GM19468 (cell line): ENCODE results near the gene RSPO4.

ENCODE experiments used
- ATAC-seq: cut with Tn5 transposase; IDR thresholded peaks from one replicate; pipeline ENCODE4 v1.9.1; 2021; ENCODE audit warnings: mild to moderate bottlenecking, moderate library complexity, moderate number of reproducible peaks; ENCODE audit not compliant: unreplicated experiment; ENCODE audit errors: extremely low read depth

Gene RSPO4

DNA sequence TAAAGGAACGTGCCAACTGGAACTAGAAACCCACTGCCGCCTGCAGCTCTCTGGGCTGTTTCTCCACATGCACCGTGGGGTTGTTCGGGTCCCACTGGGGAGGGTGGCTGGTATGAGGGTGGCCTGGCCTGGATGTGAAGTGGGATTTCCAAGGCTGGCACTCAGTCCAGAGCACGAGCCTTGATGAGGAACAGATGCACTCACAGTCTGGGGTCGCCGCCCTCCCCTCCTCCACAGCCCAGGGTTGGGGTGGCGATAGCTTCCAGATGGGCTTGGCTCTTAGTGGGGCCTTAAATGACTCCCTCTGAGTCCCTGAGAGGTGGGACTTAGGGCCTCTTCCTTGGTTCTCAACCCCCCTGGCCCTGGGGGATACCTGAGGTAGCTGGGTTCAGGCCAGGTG, 55.3 kb downstream of the RSPO4 start:
- ATAC-seq = no peak

DNA sequence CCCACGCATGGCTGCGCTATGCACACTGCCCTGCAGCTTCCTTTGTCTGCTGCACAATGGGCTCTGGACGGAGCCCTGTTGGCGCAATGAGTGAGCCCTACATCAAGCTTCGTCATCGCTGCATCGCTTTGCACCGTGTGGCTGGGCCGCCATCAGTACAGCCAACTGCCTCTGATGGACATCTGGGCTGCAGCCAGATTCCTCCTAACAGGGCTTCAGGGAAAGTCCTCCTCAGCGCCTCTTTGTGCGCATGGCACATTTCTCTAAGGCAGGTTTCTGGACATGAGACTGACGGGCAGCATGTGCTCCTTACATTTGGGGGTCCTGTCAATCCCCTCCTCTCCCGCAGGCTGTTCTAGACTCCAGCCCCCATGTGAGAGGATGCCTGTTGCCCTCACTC, 56.3 kb downstream of the RSPO4 start:
- no peak for ATAC-seq

DNA sequence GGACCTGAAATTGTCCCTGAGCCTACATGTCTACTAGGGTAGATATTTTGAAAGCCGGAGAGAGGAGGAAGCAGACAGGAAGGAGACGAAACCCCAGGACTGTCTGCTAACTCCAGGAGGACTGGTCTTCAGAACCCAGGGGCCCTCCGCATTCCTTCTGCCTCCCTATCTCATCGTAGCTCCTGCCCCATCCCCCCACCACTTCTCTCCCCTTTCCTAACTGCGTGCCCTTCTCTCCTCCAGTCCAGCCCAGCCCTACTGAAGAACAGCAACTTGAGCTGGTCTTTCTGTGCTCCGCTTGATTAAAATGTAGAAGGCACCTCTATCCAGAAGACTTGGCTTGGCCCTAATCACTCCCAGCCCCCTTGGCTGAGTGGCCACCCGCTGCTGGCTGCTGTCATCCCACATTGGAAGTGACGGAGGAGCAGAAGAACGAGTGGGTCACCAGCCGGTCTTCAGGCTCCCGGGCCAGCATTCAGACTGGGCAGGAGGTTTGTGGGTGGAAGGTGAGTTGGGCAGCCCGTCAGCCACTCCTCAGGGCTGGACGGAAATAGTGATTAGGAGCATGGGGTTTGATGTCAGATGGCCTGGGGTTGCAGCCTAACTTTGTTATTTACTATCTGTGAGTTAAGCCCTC, 57.2 kb downstream of the RSPO4 start:
- no peak for ATAC-seq

DNA sequence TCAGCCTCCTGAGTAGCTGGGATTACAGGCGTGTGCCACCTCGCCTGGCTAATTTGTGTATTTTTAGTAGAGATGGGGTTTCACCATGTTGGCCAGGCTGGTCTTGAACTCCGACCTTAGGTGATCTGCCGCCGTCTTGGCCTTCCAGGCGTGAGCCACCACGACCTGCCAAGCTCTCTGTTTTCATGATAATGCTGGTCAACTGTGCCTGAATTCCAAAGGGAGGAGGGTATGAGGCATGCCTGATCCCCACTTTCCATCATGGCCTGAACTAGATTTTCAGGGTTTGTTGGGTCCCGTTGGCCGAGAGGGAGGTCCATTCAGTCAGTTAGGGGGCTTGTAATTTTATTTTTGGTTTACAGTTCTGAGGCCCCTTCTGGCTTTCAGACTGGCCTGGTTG, 58.0 kb downstream of the RSPO4 start:
- no peak for ATAC-seq

DNA sequence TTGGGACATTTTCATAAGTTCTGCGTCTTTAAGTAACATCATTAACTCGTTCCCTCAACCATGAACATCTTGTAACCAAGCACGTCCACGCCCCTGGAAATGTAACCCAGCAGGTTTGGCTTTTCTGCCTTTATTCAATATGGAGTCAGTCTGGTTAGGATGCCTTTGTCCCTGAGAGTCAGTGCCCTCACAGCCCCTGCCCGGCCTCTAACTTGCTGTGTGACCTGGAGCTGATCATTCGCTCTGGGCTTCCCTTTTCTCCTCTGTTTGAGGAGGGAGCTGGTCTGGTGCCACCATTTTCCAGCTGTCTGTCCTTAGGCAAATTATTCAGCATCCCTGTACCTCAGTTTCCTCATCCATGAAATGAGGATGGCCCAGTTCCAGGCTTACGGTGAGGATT, 59.5 kb downstream of the RSPO4 start:
- no peak for ATAC-seq

DNA sequence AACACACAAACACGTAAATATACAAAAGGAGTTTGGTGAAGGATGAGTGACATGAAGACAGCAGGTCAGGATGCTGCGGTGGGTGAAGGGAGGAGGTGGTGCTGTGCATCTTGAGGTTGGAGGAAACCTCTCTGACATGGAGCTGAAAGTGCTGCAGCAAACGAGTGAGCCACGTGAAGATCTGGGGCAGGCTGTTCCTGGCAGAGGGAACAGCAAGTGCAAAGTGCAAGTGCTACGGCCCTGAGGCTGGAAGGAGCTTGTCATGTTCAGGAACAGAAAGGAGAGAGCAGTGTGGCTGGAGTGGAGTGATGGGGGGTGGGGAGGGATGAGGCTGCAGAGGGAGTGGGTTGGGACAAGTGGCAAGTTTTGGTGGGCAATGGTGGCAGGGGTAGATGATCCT, 61.2 kb downstream of the RSPO4 start:
- no peak for ATAC-seq

DNA sequence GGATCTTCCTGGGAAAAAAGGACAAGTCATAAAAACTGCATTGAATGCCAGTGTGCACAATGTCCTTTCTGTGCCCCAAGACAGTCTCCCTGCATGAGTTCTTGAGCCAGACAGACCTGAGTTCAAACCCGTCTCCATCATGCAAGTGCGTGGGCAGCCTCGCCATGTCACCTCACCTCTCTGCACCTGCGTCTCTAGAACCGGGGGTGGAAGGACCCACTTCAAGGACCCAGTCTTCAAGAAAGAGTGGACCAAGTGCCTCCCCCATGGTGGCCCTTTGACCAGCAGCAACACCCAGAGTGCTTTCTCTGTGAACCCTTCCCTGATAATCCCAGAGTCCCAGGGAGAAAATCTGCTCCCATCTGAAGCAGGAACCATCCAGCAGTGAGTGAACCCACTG, 62.5 kb downstream of the RSPO4 start:
- no peak for ATAC-seq

DNA sequence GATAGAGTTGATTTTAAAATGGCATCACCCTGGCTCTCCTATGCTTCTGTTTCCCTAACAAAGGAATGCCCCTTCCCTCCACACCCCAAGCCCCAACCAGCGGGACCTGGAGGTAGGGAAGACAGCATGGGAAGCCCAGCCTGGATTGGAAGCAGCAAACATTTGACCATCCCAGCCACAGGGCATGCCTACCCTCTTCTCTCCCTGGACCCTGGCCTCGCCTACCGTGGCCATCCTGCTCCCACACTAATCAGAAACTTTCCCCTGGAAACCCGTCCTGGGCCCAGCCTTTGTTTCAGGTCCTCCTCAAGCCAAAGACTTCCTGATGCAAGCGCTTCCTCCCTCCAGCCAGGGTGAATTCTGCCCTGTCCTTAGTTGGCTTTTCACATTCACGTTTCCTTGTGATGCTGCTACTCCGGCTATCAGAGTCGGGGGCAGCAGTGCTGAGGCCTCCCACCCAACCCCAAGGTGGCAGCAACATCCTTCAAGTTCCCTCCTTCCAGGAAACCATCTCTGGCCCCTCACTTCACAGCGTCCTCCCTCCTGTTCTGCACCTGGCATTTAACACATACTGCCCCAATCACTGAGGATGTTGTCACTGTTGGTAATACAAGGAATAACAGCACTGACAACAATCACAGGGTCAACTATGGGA, 67.8 kb downstream of the RSPO4 start:
- ATAC-seq = no peak

GRCh38 chr20:933029-933428, 69.1 kb downstream of the RSPO4 start:
- ATAC-seq = no peak

GRCh38 chr20:931401-931800, 70.7 kb downstream of the RSPO4 start:
- ATAC-seq = no peak

GRCh38 chr20:926670-927069, 75.4 kb downstream of the RSPO4 start:
- no peak for ATAC-seq

DNA sequence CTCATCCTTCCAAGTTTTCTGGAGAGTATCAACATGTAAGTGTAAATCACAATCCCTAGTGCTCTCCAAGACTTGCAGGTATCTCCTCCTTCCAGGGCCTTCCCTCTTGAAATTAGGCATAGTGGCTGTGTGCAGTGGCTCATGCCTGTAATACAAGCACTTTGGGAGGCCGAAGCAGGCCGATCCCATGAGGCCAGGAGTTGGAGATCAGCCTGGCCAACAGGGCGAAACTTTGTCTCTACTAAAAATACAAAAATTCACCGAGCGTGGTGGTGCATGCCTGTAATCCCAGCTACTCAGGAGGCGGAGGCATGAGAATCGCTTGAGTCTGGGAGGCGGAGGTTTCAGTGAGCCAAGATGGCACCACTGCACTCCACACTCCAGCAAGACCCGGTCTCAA, 76.6 kb downstream of the RSPO4 start:
- no peak for ATAC-seq

- no peak for ATAC-seq
Observed at GRCh38 chr20:924639-925038, 77.5 kb downstream of the RSPO4 start.

- no peak for ATAC-seq
Observed at GRCh38 chr20:922781-923180, 79.3 kb downstream of the RSPO4 start.

DNA sequence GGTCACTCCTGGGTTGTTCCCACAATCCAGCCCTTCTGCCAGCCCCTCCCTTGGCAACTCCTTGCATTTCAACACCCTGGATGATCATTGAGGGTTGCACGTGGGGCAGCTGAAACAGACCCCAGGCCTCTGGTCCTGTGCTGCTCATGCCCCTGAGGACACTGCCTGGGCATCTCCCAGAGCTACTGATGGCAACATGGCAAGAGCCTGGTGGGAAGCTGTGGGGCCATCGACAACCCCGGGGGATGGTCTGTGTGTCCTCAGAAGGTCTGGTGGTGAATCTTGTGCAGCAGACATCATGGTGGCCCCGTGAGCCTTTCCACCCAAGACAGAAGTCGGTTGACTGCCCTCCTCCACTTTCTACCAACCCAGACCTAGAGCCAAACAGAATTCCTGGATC, 81.0 kb downstream of the RSPO4 start:
- no peak for ATAC-seq

- ATAC-seq = no peak
Observed at GRCh38 chr20:920311-920710, 81.8 kb downstream of the RSPO4 start.

DNA sequence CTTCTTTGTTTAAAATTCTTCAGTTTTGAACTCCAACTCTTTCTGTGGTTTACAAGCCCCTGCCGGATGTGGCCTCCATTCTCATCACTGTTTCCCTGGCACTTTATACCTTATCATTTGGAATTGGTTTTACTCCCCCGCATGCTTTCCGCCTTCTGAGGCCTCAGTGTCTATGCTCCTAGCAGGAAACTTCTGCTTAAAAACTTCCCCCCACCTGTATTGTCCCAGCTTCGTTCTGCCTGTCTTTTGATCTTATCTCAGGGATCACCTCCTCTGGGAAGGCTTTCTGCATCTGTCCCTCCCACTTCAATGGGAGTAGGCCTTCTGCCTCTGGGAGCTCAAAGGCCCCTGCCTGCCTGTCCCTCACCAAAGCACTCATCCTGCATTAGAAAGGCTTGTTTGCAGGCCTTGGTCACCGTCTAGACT, 82.6 kb downstream of the RSPO4 start:
- no peak for ATAC-seq

- ATAC-seq = no peak
Observed at GRCh38 chr20:917416-917815, 84.7 kb downstream of the RSPO4 start.

- no peak for ATAC-seq
Observed at GRCh38 chr20:916825-917224, 85.3 kb downstream of the RSPO4 start.

DNA sequence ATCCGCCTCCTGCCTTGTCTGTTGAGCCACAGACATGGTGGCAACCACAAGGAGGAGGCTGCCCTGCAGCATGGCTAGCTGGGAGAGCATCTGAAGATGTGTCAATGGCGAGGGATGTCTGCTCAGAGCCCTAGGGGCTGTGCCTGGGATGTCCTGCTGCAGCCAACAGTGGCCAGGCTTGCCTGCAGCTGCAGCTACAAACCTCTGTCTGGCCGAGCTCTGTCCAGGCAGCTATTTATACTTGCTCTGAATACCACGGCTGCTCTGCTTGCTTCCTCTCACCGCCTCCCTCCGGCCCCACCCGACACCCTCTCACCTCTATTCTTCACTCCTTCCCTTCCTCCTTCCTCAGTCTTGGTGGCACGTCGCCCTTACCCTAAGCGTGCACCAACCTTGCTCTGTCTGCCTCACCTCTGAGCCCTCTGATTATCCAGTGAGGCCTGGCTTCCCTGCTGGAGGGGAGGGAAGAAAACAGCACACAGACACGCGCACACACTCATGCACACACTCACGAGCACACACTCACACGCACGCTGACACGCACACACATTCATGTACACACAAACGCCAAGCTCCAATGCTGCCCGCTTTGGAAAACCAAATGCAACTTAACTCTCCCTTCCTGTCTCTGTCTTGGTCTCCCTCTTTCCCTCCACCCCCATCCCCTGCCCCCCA, 85.8 kb downstream of the RSPO4 start, which contains the start of gene ANGPT4:
TSS of gene ANGPT4 (minus strand) at position 210 of the 675 bp plus-strand sequence. CDS start at position 90, 120 bp downstream.
- ATAC-seq = no peak

DNA sequence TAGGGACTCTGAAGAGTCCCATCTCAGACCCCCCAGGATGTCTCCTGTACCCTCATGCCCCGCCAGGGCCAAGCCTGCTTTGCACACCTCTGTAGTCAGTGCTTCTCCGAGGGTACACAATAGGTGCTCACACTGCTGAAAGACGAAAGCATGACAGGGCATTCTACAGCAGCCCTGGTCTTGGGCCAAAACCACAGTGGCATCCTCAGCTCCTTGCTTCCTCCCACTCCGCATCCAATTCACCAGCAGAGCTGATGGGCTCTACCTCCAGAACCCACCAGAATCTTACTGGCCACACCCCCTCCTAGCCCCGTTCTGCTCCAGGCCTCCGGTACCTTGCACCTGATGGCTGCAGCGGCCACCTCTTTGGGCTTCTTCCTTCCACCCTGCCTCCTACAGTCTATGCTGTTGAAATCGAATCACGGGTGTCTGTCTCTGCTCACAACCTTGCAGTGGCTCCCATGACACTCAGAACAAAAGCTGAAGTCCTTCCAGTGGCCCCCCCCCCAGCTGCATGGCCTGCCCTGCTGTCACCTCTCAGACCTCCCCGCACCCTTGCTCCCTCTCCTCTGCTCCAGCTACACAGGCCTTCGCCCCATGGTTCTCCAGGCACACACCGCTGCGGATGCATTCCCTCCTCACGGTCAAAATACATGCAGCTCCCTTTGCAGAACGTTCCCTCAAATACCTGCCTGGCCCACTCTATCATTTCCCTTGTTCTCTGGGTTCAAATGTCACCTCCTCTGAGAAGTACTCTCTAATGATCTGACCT, 87.2 kb downstream of the RSPO4 start:
- ATAC-seq = no peak
